ENCODE results near the gene TCF7.
A peak's percentile ranks its signal among the peaks of the same experiment; 100 is the strongest.

Gene TCF7

GRCh38 chr5:134097211-134097749, 17.2 kb upstream of the TCF7 start:
- no peak for TF ChIP-seq CTCF (IDR thresholded peaks at IDR 0.05; ENCODE audit: low read depth, low read length, missing control alignments)
- H3K4me3 ChIP-seq (replicated peaks; ENCODE audit: low read depth, low read length) = no peak overlapping the region
- no peak for DNase-seq (ENCODE audit: extremely low read depth, low read depth)

- H3K4me3 ChIP-seq (replicated peaks; ENCODE audit: low read depth, low read length) = no peak overlapping the region
- DNase-seq (ENCODE audit: extremely low read depth, low read depth) = no peak
- no peak for TF ChIP-seq CTCF (IDR thresholded peaks at IDR 0.05; ENCODE audit: low read depth, low read length, missing control alignments)
Observed at GRCh38 chr5:134098690-134099089, 15.8 kb upstream of the TCF7 start.

- no peak for TF ChIP-seq CTCF (IDR thresholded peaks at IDR 0.05; ENCODE audit: low read depth, low read length, missing control alignments)
- no peak for DNase-seq (ENCODE audit: extremely low read depth, low read depth)
- H3K4me3 ChIP-seq (replicated peaks; ENCODE audit: low read depth, low read length) = no peak overlapping the region
Observed at GRCh38 chr5:134099288-134099872, 15.1 kb upstream of the TCF7 start.

GRCh38 chr5:134099939-134100282, 14.6 kb upstream of the TCF7 start:
- TF ChIP-seq CTCF (IDR thresholded peaks at IDR 0.05; ENCODE audit: low read depth, low read length, missing control alignments) = no peak
- DNase-seq (ENCODE audit: extremely low read depth, low read depth) = no peak
- no peak overlapping the region for H3K4me3 ChIP-seq (replicated peaks; ENCODE audit: low read depth, low read length)

GRCh38 chr5:134100283-134101091, 14.0 kb upstream of the TCF7 start:
- DNase-seq (ENCODE audit: extremely low read depth, low read depth) = no peak
- no peak overlapping the region for H3K4me3 ChIP-seq (replicated peaks; ENCODE audit: low read depth, low read length)
- no peak for TF ChIP-seq CTCF (IDR thresholded peaks at IDR 0.05; ENCODE audit: low read depth, low read length, missing control alignments)

GRCh38 chr5:134101686-134102439, 12.6 kb upstream of the TCF7 start:
- no peak overlapping the region for H3K4me3 ChIP-seq (replicated peaks; ENCODE audit: low read depth, low read length)
- peak; percentile 91 for TF ChIP-seq CTCF (IDR thresholded peaks at IDR 0.05; ENCODE audit: low read depth, low read length, missing control alignments)

More at GRCh38 chr5:134101686-134102439, 12.6 kb upstream of the TCF7 start:
- DNase-seq (ENCODE audit: extremely low read depth, low read depth) = no peak
